ENCODE data around the gene BRINP2.

BRINP2 gene

GRCh38 chr1:177219554-177220458, 49.0 kb downstream of the BRINP2 start:
- no peak for DNase-seq (ENCODE audit: low spot score)

GRCh38 chr1:177223359-177223758, 52.6 kb downstream of the BRINP2 start:
- DNase-seq (ENCODE audit: low spot score), result no peak

- DNase-seq (ENCODE audit: low spot score), result no peak
Observed at GRCh38 chr1:177227978-177228692, 57.4 kb downstream of the BRINP2 start.

GRCh38 chr1:177228693-177229065, 57.9 kb downstream of the BRINP2 start:
- no peak for DNase-seq (ENCODE audit: low spot score)

GRCh38 chr1:177229781-177230180, 59.0 kb downstream of the BRINP2 start:
- no peak for DNase-seq (ENCODE audit: low spot score)

GRCh38 chr1:177230228-177231016, 59.7 kb downstream of the BRINP2 start:
- DNase-seq (ENCODE audit: low spot score), result no peak

- no peak for DNase-seq (ENCODE audit: low spot score)
Observed at GRCh38 chr1:177235350-177235749, 64.6 kb downstream of the BRINP2 start.

- no peak for DNase-seq (ENCODE audit: low spot score)
Observed at GRCh38 chr1:177236962-177237361, 66.2 kb downstream of the BRINP2 start.

GRCh38 chr1:177238967-177239366, 68.2 kb downstream of the BRINP2 start:
- DNase-seq (ENCODE audit: low spot score), result no peak

GRCh38 chr1:177239792-177240191, 69.0 kb downstream of the BRINP2 start:
- DNase-seq (ENCODE audit: low spot score), result no peak

- no peak for DNase-seq (ENCODE audit: low spot score)
Observed at GRCh38 chr1:177243773-177244172, 73.0 kb downstream of the BRINP2 start.

- no peak for DNase-seq (ENCODE audit: low spot score)
Observed at GRCh38 chr1:177246710-177247580, 76.2 kb downstream of the BRINP2 start.

- DNase-seq (ENCODE audit: low spot score), result no peak
Observed at GRCh38 chr1:177247623-177248176, 76.9 kb downstream of the BRINP2 start.

GRCh38 chr1:177248258-177248657, 77.5 kb downstream of the BRINP2 start:
- DNase-seq (ENCODE audit: low spot score), result no peak

- no peak for DNase-seq (ENCODE audit: low spot score)
Observed at GRCh38 chr1:177249231-177249630, 78.5 kb downstream of the BRINP2 start.

GRCh38 chr1:177252877-177253276, 82.1 kb downstream of the BRINP2 start:
- DNase-seq (ENCODE audit: low spot score), result no peak

GRCh38 chr1:177255411-177255810, 84.7 kb downstream of the BRINP2 start:
- DNase-seq (ENCODE audit: low spot score), result no peak

GRCh38 chr1:177256153-177257075, 85.7 kb downstream of the BRINP2 start:
- DNase-seq (ENCODE audit: low spot score), result peak; percentile 21

GRCh38 chr1:177257128-177257527, 86.4 kb downstream of the BRINP2 start:
- no peak for DNase-seq (ENCODE audit: low spot score)

GRCh38 chr1:177257576-177257975, 86.8 kb downstream of the BRINP2 start:
- DNase-seq (ENCODE audit: low spot score), result no peak
